B cell (primary cell): ENCODE measurements around the gene INKA2.

ENCODE experiments used
- EZH2 ChIP-seq: IDR thresholded peaks from 2 replicates; pipeline ENCODE4 v1.6.1; 2012; ENCODE audit warnings: borderline replicate concordance, low read depth, mild to moderate bottlenecking, moderate library complexity, low read length; ENCODE audit not compliant: insufficient read depth, poor library complexity, severe bottlenecking
- TF ChIP-seq, protein P1 (sequence below): fragments of 200-600 bp; IDR thresholded peaks from one replicate; pipeline ENCODE4 v1.8.0; 2022; ENCODE audit warnings: antibody characterized with exemption, mild to moderate bottlenecking

DNA sequence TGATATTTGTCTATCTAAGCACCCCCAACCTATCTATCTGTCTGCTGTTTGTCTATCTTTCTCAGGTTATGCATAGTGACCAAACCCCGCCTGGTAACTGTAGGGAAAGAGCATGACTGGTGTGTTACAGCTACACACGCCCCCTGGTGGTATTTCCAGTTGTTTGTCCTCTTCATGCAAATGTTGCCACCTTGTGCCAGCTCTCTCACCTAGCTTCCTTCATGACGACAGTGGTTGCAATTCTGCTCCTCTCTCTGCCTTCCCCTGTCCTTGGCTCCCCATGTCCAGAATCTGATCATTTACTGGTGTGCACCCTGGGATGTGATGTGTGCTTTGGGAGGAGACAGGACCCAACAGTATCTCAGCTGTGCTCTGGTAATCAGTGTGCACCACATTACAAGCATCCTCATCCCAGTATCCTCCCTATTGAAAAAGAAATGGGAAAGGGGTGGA lies 8.1 kb upstream of the INKA2 start:
- no peak for TF ChIP-seq EZH2
- TF ChIP-seq, protein P1, sequence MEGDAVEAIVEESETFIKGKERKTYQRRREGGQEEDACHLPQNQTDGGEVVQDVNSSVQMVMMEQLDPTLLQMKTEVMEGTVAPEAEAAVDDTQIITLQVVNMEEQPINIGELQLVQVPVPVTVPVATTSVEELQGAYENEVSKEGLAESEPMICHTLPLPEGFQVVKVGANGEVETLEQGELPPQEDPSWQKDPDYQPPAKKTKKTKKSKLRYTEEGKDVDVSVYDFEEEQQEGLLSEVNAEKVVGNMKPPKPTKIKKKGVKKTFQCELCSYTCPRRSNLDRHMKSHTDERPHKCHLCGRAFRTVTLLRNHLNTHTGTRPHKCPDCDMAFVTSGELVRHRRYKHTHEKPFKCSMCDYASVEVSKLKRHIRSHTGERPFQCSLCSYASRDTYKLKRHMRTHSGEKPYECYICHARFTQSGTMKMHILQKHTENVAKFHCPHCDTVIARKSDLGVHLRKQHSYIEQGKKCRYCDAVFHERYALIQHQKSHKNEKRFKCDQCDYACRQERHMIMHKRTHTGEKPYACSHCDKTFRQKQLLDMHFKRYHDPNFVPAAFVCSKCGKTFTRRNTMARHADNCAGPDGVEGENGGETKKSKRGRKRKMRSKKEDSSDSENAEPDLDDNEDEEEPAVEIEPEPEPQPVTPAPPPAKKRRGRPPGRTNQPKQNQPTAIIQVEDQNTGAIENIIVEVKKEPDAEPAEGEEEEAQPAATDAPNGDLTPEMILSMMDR, result peak; percentile 47
